Fibroblast of pulmonary artery (primary cell): Measurements from ENCODE around the gene CHPT1.
"Not testable (repeated sequence)": the region's sequence is repeated elsewhere in the genome, so short reads cannot be mapped to it uniquely, and the experiment has no call there.

Experiments
- DNase-seq: peaks from one replicate; pipeline ENCODE4 v3.0.0-alpha.2; 2010; ENCODE audit warnings: low read depth
- H3K4me3 ChIP-seq: replicated peaks from 2 replicates; pipeline ENCODE4 v1.5.1; 2011; ENCODE audit warnings: low read depth, mild to moderate bottlenecking, control low read depth, low read length, moderate library complexity
- TF ChIP-seq, protein P1 (sequence below): IDR thresholded peaks from 2 replicates; pipeline ENCODE4 v1.5.1; 2011; ENCODE audit warnings: mild to moderate bottlenecking, control low read depth, low read length, inconsistent platforms; ENCODE audit errors: missing control alignments

Gene CHPT1

DNA sequence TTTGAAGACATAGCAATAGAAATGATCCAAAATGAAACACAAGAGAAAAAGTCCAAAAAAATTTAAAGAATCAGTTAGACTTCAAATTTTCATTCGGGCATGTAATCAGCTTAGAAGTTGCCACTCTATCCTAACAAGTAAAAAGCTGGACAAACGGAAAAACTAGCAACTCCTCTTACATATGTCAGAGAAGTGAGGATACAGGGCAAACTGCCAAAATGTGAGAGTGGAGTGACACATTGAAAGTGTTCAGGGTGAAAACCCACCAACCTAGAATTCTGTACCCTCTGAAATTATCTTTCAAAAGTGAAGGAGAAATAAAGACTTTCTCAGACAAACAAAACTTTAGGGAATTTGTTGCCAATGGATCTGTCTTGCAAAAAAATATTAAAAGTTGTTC, 42.0 kb upstream of the CHPT1 start:
- no peak for DNase-seq
- TF ChIP-seq, protein P1, sequence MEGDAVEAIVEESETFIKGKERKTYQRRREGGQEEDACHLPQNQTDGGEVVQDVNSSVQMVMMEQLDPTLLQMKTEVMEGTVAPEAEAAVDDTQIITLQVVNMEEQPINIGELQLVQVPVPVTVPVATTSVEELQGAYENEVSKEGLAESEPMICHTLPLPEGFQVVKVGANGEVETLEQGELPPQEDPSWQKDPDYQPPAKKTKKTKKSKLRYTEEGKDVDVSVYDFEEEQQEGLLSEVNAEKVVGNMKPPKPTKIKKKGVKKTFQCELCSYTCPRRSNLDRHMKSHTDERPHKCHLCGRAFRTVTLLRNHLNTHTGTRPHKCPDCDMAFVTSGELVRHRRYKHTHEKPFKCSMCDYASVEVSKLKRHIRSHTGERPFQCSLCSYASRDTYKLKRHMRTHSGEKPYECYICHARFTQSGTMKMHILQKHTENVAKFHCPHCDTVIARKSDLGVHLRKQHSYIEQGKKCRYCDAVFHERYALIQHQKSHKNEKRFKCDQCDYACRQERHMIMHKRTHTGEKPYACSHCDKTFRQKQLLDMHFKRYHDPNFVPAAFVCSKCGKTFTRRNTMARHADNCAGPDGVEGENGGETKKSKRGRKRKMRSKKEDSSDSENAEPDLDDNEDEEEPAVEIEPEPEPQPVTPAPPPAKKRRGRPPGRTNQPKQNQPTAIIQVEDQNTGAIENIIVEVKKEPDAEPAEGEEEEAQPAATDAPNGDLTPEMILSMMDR, result no peak
- no peak overlapping the region for H3K4me3 ChIP-seq

DNA sequence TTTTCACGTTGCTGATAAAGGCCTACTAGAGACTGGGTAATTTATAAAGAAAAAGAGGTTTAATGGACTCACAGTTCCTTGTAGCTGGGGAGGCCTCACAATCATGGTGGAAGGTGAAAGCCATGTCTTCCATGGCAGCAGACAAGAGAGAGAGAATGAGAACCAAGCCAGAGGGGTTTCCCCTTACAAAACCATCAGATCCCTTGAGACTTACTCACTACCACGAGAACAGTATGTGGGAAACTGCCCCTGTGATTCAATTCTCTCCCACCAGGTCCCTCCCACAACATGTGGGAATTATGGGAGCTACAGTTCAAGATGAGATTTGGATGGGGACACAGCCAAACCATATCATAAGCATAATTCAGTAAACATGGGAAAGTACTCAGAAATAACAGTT, 36.8 kb upstream of the CHPT1 start:
- not testable (repeated sequence) for DNase-seq, H3K4me3 ChIP-seq

- H3K4me3 ChIP-seq, result no peak overlapping the region
- TF ChIP-seq, protein P1, result no peak
- DNase-seq, result no peak
These were observed 34.1 kb upstream of the CHPT1 start for GRCh38 chr12:101663298-101663697.

GRCh38 chr12:101664992-101665391, 32.4 kb upstream of the CHPT1 start:
- H3K4me3 ChIP-seq, result no peak overlapping the region
- TF ChIP-seq, protein P1, result no peak
- no peak for DNase-seq

DNA sequence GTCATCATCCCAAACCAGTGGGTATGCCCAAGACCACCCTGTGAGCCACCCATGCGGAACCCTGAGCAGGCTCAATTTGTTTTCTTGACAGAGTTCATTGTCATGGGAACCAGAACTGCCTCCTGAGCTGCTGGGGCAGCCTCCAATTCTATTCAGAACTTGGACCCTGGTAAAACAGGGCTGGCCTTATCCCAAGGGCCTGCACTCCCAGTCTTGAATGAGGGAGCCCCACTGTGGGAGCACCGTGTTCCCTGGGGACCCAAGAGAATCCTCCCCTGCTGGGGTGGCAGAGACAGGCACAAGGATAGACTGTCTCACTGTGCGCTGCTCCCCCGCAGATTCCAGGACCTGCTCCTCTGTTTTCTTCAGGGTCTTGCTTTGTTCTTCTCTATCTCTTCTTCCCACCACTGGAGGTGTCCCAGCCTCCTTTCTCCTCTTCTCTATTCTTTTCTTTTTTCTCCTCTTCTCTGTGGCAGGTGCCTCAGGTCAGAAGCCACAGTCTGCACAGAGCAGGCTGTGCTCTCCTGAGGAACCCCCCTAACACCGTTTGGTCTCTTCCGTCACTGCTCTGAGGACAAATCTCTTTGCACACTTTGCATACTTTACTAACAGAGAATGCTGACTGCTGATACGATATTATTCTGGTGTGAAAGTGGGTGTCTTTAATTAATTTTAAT, 31.2 kb upstream of the CHPT1 start:
- no peak for DNase-seq
- TF ChIP-seq, protein P1, result no peak
- H3K4me3 ChIP-seq, result no peak overlapping the region

DNA sequence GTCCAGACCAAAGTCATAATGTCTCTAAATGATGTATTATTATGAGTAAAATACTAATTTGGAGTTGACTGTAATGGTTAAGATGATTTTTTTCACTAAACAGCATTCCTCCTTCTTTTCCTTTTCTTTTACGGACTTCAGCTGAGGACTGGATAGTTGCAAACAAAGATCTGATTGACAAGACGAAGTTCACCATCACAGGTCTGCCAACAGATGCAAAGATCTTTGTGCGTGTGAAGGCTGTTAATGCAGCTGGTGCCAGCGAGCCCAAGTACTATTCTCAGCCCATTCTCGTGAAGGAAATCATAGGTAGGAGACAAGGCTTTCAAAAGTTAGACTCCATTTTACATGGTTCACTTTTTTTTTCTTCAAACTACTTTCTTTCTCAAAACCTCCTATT, 29.8 kb upstream of the CHPT1 start:
- no peak overlapping the region for H3K4me3 ChIP-seq
- DNase-seq, result no peak
- TF ChIP-seq, protein P1, result no peak

- no peak overlapping the region for H3K4me3 ChIP-seq
These were observed 27.3 kb upstream of the CHPT1 start for GRCh38 chr12:101670007-101670671.

More at GRCh38 chr12:101670007-101670671, 27.3 kb upstream of the CHPT1 start:
- peak; percentile 69 for DNase-seq
- TF ChIP-seq, protein P1, result peak; percentile 58
